ENCODE data around the gene RAP1A. TPM values are rescaled to one million over a fixed set of nuclear protein-coding genes. Genes with fewer than 3 reads are reported as not detected.

The RAP1A gene
- total RNA-seq, 3 donors from 2014 or later = 169 to 182 (median 171) TPM

DNA sequence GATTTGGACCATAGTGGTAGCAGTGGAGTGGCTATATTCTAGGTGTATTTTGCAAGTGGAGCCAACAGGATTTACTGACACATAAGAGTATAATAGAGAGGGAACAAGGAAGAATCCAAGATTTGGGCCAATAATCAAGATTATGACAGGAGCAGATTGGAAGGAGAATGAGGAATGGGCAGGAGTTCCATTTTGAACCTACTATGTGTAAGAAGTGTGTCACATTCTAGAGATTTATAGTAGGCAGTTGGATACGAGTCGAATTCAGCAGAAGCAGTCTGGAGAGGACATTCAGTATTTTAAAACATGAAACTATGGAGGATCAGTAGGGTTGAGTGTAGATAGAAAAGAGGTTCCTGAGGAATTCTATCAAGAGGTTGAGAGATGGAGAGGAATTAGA is 97.9 kb downstream of the RAP1A start:
- H3K4me3 Mint-ChIP-seq = no peak overlapping the region
- H3K4me1 Mint-ChIP-seq (ENCODE audit: low read depth) = peaks cover 14% of the 10 kb centered on the region
- ATAC-seq (no peak), DNase-seq (no peak)
- peaks cover 12% of the 10 kb centered on the region for H3K36me3 Mint-ChIP-seq (ENCODE audit: insufficient read depth)
- no peaks in the 10 kb centered on the region for H3K9me3 Mint-ChIP-seq
- no peaks in the 10 kb centered on the region for H3K27me3 Mint-ChIP-seq (ENCODE audit: low read depth)

DNA sequence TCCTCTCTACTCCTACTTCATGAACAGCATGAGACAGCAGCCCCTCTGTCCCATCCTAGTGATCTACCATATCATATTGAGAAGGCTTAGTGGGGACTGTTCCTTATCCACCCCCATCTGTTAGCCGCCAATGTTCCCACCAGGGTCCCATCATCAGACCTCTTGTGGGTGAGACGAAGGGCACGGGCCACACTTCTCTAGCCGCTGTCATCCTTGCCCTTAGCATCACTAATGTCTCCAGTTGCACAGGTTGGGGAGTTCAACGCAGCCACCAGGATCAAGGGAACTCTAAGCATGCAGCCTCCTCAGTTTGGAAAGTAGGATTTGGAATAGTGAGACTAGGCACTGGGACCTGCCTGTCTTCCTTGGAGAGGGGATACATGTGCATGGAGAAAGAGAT is 99.5 kb downstream of the RAP1A start:
- Mint-ChIP-seq H3K36me3 (ENCODE audit: insufficient read depth) (peaks cover 12% of the 10 kb centered on the region), H3K9me3 (no peaks in the 10 kb centered on the region), H3K27me3 (ENCODE audit: low read depth) (no peaks in the 10 kb centered on the region), H3K4me3 (no peak overlapping the region), H3K4me1 (ENCODE audit: low read depth) (peaks cover 28% of the 10 kb centered on the region)
- DNase-seq = no peak
- ATAC-seq = no peak

DNA sequence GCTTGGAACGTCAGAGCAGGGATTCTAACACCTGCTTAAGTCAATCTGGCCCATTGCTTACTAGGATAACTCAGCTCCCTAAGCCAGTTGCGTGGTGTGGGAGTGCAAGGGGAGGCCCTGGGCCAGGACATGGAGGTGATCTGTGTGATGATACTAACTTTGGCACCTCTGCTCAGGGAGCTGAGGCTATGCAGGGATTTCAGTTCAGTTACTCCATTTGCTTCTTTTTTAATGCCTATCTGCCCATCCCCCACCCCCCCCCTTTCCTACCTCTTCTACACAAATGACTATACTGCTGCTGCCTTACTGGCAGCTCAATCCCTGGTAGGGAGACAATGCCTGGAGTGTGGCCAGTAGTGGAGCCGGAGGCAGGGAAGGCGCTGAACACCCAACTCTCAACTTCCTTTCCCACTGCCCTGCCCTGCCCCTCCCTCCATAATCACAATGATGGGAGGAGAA is 100.1 kb downstream of the RAP1A start:
- Mint-ChIP-seq H3K36me3 (ENCODE audit: insufficient read depth) (peaks cover 12% of the 10 kb centered on the region), H3K4me1 (ENCODE audit: low read depth) (peaks cover 30% of the 10 kb centered on the region), H3K27me3 (ENCODE audit: low read depth) (no peaks in the 10 kb centered on the region), H3K4me3 (no peak overlapping the region), H3K9me3 (no peaks in the 10 kb centered on the region)
- DNase-seq (no peak), ATAC-seq (no peak)

DNA sequence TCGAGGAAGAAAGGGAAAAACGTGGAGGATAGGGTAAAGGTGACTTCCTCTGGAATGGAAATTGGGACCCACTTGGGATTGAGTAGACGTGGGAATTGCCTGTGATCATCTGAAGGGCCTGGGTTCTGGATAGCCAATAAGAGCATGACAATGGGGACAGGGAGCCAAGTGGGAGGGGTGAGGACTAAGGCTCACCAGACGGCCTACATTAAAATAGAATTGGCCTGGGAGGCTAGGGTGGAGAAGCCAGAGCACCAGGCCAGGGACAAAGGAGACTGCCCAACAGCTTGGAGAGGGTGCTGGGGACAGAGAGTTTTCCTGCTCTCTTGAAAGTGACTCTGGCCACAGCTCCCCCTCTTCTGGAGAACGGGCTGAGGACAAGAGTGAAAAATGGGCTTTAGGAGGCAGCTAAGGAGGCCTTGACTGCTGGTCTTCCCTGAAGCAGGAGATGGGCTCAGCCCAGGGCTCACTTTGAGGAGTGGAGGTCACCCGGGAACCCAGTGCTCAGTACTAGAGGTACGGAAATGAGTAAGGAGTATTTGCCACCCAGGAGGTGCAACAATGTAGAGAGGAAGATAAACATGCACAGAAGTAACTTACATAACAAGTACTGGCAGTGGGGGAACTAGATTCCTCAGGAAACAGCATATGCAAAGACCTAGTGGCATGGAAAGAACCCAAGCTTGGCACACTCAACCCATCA is 100.8 kb downstream of the RAP1A start:
- peaks cover 30% of the 10 kb centered on the region for H3K4me1 Mint-ChIP-seq (ENCODE audit: low read depth)
- H3K27me3 Mint-ChIP-seq (ENCODE audit: low read depth) = no peaks in the 10 kb centered on the region
- ATAC-seq = no peak
- DNase-seq = no peak
- H3K9me3 Mint-ChIP-seq = no peaks in the 10 kb centered on the region
- peaks cover 12% of the 10 kb centered on the region for H3K36me3 Mint-ChIP-seq (ENCODE audit: insufficient read depth)
- H3K4me3 Mint-ChIP-seq = no peak overlapping the region

DNA sequence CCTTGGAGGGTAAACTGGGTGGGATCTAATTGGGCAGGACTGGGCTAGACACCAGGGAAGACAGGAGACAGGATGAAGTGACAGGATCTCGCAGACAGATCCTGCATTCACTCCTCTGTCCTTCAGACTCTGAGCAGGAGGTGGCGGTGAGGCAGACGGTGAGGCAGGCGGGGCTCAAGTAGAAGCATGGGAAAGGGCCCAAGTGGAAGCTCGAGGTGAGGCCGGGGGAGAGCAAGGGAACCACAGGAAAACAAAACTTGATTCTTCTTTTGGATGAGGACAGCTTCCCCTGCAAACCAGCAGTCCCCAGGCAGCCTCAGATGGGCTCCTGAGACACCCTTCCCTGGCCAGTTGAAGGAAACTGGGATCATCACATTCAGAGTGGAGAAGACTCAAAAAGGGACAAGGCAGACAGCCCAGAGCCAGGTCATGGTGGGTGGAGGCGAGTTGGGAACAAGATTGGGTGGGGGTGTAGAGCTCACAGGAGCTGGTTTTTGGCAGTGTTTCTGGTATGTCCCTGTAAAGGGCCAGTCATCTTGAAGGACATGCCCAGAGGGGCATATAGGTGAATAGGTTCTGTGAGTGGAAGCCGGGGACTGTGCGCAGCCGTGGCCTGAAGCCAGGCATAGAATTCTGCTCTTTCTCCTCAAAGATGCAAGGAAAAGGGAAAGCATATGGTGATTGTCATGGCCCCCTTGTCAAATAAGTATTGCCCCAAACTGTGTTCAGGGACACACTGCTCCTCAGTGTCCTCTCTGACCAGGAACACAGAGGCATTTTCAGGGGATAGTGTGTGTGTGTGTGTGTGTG is 101.6 kb downstream of the RAP1A start:
- Mint-ChIP-seq H3K4me1 (ENCODE audit: low read depth) (peaks cover 30% of the 10 kb centered on the region), H3K36me3 (ENCODE audit: insufficient read depth) (peaks cover 12% of the 10 kb centered on the region), H3K27me3 (ENCODE audit: low read depth) (no peaks in the 10 kb centered on the region), H3K4me3 (no peak overlapping the region), H3K9me3 (no peaks in the 10 kb centered on the region)
- DNase-seq = no peak
- ATAC-seq = no peak

DNA sequence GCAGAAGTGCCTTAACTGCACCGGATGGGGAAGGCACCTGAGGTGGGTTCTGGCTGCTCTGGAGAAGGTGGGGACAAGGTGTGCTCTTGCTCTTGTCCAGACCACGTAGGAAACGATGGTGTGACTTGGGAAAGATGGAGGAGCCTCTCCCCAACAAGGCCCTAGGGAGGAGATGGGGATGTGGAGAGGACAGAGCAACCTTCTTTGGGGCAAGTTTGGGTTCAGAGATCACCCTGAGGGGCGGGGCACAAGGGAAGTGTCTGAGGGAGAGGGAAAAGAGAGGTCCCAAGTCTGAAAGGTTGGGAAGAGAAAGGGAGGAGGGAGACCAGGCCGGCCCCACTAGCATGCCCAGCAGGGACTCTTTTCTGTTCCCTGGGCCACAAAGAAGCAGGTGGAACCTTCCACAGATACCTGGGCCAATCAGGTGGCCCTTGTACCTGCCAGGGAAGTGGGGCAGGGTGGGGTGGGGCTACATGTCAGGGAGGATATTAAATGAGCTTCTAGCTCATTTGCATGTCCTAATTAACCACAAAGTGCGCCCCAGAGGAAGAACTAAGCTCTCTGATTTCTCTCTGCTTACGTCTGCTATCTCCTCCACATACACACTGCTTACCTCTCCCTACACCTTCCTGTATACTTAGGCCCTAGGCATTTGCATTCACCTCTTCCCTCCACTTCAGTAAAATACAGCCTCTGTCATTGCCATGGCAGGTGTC is 103.7 kb downstream of the RAP1A start:
- DNase-seq (no peak), ATAC-seq (no peak)
- Mint-ChIP-seq H3K4me3 (no peak overlapping the region), H3K9me3 (no peaks in the 10 kb centered on the region), H3K36me3 (ENCODE audit: insufficient read depth) (no peaks in the 10 kb centered on the region), H3K4me1 (ENCODE audit: low read depth) (peaks cover 24% of the 10 kb centered on the region), H3K27me3 (ENCODE audit: low read depth) (no peaks in the 10 kb centered on the region)

DNA sequence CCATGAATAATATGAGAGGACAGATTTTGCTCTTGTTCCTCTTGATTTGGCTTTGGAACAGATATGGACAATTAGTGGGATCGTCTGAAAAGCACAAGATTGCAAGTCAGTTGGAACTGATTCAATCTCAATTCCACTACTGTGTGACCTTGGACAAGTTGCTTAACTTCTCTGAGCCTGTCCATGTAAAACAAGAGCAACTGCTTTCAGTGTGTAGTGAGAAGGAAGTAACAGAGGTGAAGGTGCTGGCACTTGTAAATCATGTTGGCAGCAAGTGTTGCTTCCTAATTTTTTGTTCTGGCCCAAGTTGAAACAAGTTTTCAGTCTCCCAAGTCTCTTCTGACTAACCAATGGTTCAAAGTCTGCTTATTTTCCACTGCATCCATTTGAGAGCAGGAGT is 104.3 kb downstream of the RAP1A start:
- H3K4me3 Mint-ChIP-seq = no peak overlapping the region
- no peak for DNase-seq
- ATAC-seq = no peak
- H3K9me3 Mint-ChIP-seq = no peaks in the 10 kb centered on the region
- peaks cover 24% of the 10 kb centered on the region for H3K4me1 Mint-ChIP-seq (ENCODE audit: low read depth)
- H3K27me3 Mint-ChIP-seq (ENCODE audit: low read depth) = no peaks in the 10 kb centered on the region
- H3K36me3 Mint-ChIP-seq (ENCODE audit: insufficient read depth) = no peaks in the 10 kb centered on the region

DNA sequence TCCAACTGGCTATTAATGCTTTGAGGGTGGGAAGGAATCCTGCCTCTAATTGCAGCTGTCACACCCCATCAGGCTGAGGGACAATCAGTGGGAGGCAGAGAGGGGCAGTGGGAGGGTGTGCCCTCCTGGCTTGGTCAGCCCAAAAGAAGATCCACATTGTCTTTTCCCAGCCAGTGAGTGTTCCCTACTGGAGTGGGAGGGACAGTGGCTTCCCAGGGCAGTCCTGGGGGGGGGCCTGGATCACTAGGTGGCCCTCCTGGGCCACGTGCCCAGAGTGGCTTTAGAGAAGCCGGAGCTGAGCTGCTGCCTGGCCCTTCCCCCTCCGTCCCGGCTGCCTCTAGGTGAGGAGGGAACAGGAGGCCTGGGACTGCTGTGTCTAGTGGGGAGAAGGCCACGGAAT is 105.6 kb downstream of the RAP1A start:
- no peaks in the 10 kb centered on the region for H3K27me3 Mint-ChIP-seq (ENCODE audit: low read depth)
- DNase-seq (no peak), ATAC-seq (no peak)
- H3K36me3 Mint-ChIP-seq (ENCODE audit: insufficient read depth) = no peaks in the 10 kb centered on the region
- peaks cover 22% of the 10 kb centered on the region for H3K4me1 Mint-ChIP-seq (ENCODE audit: low read depth)
- no peaks in the 10 kb centered on the region for H3K9me3 Mint-ChIP-seq
- no peak overlapping the region for H3K4me3 Mint-ChIP-seq

DNA sequence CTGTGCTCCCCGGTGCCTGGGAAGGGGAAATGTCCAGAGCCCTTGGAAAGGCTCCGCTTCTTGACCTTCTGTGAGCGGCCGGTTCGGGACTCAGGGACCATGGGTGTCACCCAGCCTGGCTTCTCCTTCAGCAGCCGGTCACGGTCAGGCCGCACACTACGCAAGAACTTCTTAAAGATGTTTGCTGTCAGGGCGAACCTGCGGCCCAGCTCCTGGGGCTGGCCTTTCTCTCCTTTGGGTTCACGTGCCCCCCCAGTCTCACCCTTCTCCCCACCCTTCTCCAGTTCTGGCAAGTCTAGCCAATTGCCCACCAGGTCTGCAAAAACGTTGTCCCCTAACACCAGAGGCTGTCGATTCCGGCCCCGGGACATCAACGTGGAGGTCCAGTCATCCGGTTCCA is 107.5 kb downstream of the RAP1A start:
- Mint-ChIP-seq H3K9me3 (no peaks in the 10 kb centered on the region), H3K4me3 (no peak overlapping the region), H3K36me3 (ENCODE audit: insufficient read depth) (no peaks in the 10 kb centered on the region), H3K27me3 (ENCODE audit: low read depth) (no peaks in the 10 kb centered on the region), H3K4me1 (ENCODE audit: low read depth) (peaks cover 16% of the 10 kb centered on the region)
- no peak for DNase-seq
- no peak for ATAC-seq

DNA sequence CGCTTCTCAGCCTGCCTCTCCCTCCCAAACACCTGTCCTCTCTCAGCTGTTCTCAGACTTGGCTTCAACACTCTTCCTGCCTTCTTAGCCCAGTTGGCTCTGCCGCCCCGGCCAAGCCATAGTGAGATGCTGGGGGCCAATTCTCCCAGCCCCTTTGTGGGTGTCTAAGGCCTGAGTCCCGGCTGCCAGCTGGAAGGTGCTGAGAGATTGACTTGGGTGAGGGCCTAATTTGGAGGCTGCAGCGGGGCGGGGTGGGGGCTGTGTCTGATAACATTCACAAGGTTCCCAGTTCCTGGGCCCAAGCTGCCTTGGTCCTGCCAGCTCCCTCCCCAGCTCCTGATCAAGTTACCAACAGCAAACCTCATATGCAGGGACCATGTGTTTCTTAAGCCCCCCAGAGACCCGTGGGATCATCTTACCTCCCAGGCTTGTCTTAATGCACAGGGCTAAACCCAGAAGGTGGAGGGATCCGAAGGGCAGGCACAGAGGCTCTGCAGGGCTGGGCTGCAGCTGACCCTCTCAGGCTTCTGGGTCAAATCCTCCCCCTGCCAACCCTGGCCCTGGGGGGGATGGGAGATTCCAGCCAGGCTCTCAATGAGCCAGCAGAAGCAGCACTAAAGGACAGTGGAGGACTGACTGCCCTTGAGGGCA is 109.8 kb downstream of the RAP1A start:
- DNase-seq = no peak
- H3K4me1 Mint-ChIP-seq (ENCODE audit: low read depth) = no peaks in the 10 kb centered on the region
- H3K36me3 Mint-ChIP-seq (ENCODE audit: insufficient read depth) = no peaks in the 10 kb centered on the region
- ATAC-seq = no peak
- H3K9me3 Mint-ChIP-seq = no peaks in the 10 kb centered on the region
- no peak overlapping the region for H3K4me3 Mint-ChIP-seq
- no peaks in the 10 kb centered on the region for H3K27me3 Mint-ChIP-seq (ENCODE audit: low read depth)

DNA sequence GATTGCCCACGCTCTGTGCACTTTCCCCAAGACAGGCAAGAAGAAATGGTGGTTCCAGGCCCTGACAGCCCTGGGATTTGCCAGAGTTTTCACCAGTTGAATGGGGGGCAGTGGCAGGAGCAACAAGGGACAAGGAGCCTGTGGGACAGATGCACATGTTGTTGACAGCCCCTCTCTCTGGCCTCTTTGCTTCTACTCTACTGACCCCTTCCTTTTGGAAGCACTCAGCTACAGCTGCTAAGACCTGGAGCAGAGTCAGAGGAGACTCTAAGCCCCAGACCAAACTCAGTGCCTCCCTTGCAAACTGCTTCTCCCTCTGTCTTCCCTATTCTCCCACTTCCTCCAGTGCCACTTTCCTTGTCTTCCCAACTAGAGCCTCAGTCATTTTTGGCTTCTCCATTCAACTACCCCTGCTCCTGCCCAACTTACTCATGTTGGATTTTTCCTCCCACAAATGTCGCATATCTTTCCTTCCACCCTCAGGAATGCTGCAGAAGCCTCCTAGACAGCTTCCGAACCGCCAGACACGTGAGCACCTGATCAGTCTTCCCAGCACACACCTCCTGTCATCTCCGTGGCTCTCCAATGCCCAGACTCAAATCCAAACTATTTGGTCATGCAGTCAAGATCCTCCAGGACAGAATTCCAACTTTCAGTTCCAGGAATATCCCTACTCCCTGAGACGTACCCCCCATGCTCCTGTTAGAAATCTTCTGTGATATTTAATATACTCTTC is 110.5 kb downstream of the RAP1A start:
- Mint-ChIP-seq H3K4me3 (no peak overlapping the region), H3K4me1 (ENCODE audit: low read depth) (no peaks in the 10 kb centered on the region), H3K27me3 (ENCODE audit: low read depth) (no peaks in the 10 kb centered on the region), H3K36me3 (ENCODE audit: insufficient read depth) (no peaks in the 10 kb centered on the region), H3K9me3 (no peaks in the 10 kb centered on the region)
- DNase-seq = no peak
- no peak for ATAC-seq

DNA sequence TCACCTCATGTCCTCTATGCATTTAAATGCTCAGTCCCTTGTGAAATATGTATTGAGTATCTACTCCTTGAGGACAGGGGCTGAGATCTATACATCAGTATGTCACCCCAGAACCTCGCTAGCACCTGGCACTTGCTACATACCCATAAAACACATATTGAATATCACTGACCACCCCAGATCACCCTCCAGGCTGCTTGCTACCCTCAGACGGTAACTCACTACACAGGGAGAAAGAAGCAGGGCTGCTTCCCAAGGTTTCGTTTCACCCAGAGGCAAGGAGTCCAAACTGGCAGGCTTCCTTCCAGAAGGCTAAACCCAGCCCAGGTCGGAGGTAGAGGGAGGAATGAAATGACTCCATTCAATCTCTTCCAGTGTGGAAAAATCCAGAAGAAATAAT is 111.1 kb downstream of the RAP1A start:
- Mint-ChIP-seq H3K4me1 (ENCODE audit: low read depth) (no peaks in the 10 kb centered on the region), H3K9me3 (no peaks in the 10 kb centered on the region), H3K36me3 (ENCODE audit: insufficient read depth) (no peaks in the 10 kb centered on the region), H3K27me3 (ENCODE audit: low read depth) (no peaks in the 10 kb centered on the region), H3K4me3 (no peak overlapping the region)
- no peak for ATAC-seq
- DNase-seq = no peak

DNA sequence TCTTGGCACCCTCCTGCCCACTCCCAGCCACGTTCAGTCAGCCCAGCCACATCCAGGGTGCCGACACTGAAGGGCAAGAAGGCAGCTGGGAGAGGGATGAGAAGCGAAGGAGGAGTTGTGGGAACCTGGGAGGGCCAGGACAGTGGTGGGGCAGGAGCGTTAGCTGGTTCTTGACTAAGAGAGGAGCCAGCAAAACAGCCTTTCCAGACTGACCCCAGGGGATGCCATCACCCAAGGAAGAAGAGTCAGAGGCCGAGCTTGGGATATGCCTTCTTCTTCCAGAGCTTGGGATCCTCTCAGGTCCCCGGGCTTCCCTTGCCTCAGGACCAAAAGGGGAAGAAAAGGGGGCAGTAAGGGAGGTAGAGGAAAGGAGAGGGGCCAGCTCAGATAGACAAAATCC is 112.4 kb downstream of the RAP1A start:
- no peak for ATAC-seq
- H3K9me3 Mint-ChIP-seq = no peaks in the 10 kb centered on the region
- H3K36me3 Mint-ChIP-seq (ENCODE audit: insufficient read depth) = no peaks in the 10 kb centered on the region
- H3K4me3 Mint-ChIP-seq = no peak overlapping the region
- DNase-seq = no peak
- H3K4me1 Mint-ChIP-seq (ENCODE audit: low read depth) = no peaks in the 10 kb centered on the region
- H3K27me3 Mint-ChIP-seq (ENCODE audit: low read depth) = no peaks in the 10 kb centered on the region

DNA sequence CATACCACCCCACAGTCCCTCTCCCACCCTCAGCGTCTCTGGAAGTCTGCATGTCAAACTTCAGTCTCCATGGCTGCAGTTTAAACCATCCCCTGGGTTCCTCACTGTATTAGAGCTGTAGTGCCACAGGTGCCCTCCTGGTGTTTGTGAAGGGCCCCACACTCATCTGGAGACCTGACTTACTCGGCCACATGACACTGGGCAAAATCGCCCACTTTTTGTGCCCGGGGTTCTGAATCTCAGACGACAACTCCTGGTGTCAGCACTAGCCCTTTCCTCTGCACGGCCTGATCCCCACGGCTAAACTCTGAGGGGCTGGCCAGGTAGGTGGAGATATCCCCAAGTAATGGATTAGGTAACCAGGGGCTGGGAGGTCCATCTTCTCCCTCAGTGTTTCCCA is 113.1 kb downstream of the RAP1A start:
- peaks cover 7% of the 10 kb centered on the region for H3K27me3 Mint-ChIP-seq (ENCODE audit: low read depth)
- ATAC-seq (no peak), DNase-seq (no peak)
- H3K9me3 Mint-ChIP-seq = no peaks in the 10 kb centered on the region
- no peak overlapping the region for H3K4me3 Mint-ChIP-seq
- peaks cover 4% of the 10 kb centered on the region for H3K4me1 Mint-ChIP-seq (ENCODE audit: low read depth)
- H3K36me3 Mint-ChIP-seq (ENCODE audit: insufficient read depth) = no peaks in the 10 kb centered on the region
